Rectal smooth muscle tissue (tissue), 1 donor: Measurements from ENCODE around the gene MAGOHB.

Source experiments
- H3K27ac ChIP-seq: one replicate; pipeline ENCODE4 v1.7.0; 2013; ENCODE audit warnings: low read depth, low read length, inconsistent platforms
- H3K27me3 ChIP-seq: one replicate; pipeline ENCODE4 v1.7.0; 2013; ENCODE audit warnings: low read length; ENCODE audit not compliant: control insufficient read depth, insufficient read depth
- H3K36me3 ChIP-seq: one replicate; pipeline ENCODE4 v1.7.0; 2013; ENCODE audit warnings: low read length; ENCODE audit not compliant: control insufficient read depth, insufficient read depth
- H3K4me1 ChIP-seq: one replicate; pipeline ENCODE4 v1.7.0; 2013; ENCODE audit warnings: low read length; ENCODE audit not compliant: control insufficient read depth, insufficient read depth
- H3K4me3 ChIP-seq: one replicate; pipeline ENCODE4 v1.7.0; 2013; ENCODE audit warnings: low read length
- H3K9ac ChIP-seq: one replicate; pipeline ENCODE4 v1.7.0; 2013; ENCODE audit warnings: low read length

Gene MAGOHB

DNA sequence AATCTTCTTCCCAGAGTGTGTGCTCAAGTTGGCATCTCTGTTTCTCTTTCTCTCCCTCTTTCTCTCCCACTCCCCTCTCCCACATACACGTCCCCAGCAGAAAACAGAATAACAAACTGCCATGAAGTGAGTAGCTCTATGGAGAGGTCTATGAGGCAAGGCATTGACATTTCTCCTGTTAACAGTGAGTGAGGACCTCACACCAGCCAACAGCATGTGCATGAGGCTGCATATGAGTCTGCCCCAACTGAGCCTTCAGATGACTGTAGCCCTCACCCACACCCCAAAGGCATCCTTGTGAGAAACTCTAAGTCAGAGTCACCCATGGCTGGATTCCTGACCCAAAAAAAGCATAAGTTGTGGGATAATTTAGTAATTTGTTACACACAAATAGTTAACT lies 50.4 kb downstream of the MAGOHB start:
- Histone ChIP-seq H3K27me3 (no peaks in the 10 kb centered on the region), H3K9ac (no peak overlapping the region), H3K36me3 (no peaks in the 10 kb centered on the region), H3K27ac (no peak overlapping the region), H3K4me1 (no peaks in the 10 kb centered on the region), H3K4me3 (no peak overlapping the region)

GRCh38 chr12:10562306-10562933 lies 51.0 kb downstream of the MAGOHB start:
- H3K4me3 ChIP-seq, result no peak overlapping the region
- no peak overlapping the region for H3K9ac ChIP-seq
- no peaks in the 10 kb centered on the region for H3K27me3 ChIP-seq
- H3K27ac ChIP-seq, result no peak overlapping the region
- no peaks in the 10 kb centered on the region for H3K36me3 ChIP-seq
- H3K4me1 ChIP-seq, result no peaks in the 10 kb centered on the region

DNA sequence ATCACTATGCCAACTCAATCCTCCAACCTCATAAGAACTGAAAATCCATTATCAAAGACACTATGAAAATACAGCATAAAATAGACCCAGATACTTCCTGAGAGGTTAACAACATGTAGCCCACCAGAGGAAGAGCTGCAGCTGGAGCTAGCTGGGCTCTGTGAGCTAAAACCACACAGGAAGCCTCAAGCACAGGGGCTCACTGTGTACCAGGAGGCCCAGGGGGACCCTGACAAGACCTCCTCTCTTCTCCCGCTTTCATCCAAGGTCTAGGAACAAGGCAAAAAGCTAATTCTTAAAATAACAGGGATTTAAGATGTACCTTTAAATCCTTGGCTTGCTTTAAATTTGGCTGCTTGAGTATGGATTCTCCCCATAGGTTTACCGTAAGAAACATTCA lies 54.2 kb downstream of the MAGOHB start:
- H3K27ac ChIP-seq, result no peak overlapping the region
- no peaks in the 10 kb centered on the region for H3K36me3 ChIP-seq
- H3K27me3 ChIP-seq, result no peaks in the 10 kb centered on the region
- no peaks in the 10 kb centered on the region for H3K4me1 ChIP-seq
- H3K4me3 ChIP-seq, result no peak overlapping the region
- H3K9ac ChIP-seq, result no peak overlapping the region

GRCh38 chr12:10558789-10559188 lies 54.6 kb downstream of the MAGOHB start:
- H3K4me1 ChIP-seq, result no peaks in the 10 kb centered on the region
- H3K27ac ChIP-seq, result no peak overlapping the region
- no peaks in the 10 kb centered on the region for H3K27me3 ChIP-seq
- H3K9ac ChIP-seq, result no peak overlapping the region
- H3K4me3 ChIP-seq, result no peak overlapping the region
- H3K36me3 ChIP-seq, result no peaks in the 10 kb centered on the region

- H3K9ac ChIP-seq, result no peak overlapping the region
- H3K4me3 ChIP-seq, result no peak overlapping the region
- no peaks in the 10 kb centered on the region for H3K36me3 ChIP-seq
- no peak overlapping the region for H3K27ac ChIP-seq
- H3K27me3 ChIP-seq, result no peaks in the 10 kb centered on the region
- no peaks in the 10 kb centered on the region for H3K4me1 ChIP-seq
Observed at GRCh38 chr12:10558301-10558700, 55.1 kb downstream of the MAGOHB start.

GRCh38 chr12:10557766-10558165 lies 55.6 kb downstream of the MAGOHB start:
- no peak overlapping the region for H3K4me3 ChIP-seq
- no peaks in the 10 kb centered on the region for H3K36me3 ChIP-seq
- H3K27ac ChIP-seq, result no peak overlapping the region
- no peak overlapping the region for H3K9ac ChIP-seq
- H3K4me1 ChIP-seq, result no peaks in the 10 kb centered on the region
- H3K27me3 ChIP-seq, result no peaks in the 10 kb centered on the region

GRCh38 chr12:10557329-10557728 lies 56.1 kb downstream of the MAGOHB start:
- Histone ChIP-seq H3K4me1 (no peaks in the 10 kb centered on the region), H3K27me3 (no peaks in the 10 kb centered on the region), H3K9ac (no peak overlapping the region), H3K36me3 (no peaks in the 10 kb centered on the region), H3K4me3 (no peak overlapping the region), H3K27ac (no peak overlapping the region)

- Histone ChIP-seq H3K9ac (no peak overlapping the region), H3K4me1 (no peaks in the 10 kb centered on the region), H3K27me3 (no peaks in the 10 kb centered on the region), H3K27ac (no peak overlapping the region), H3K36me3 (no peaks in the 10 kb centered on the region), H3K4me3 (no peak overlapping the region)
Observed at GRCh38 chr12:10554756-10555481, 58.5 kb downstream of the MAGOHB start.

- Histone ChIP-seq H3K27ac (no peak overlapping the region), H3K4me1 (no peaks in the 10 kb centered on the region), H3K36me3 (no peaks in the 10 kb centered on the region), H3K9ac (no peak overlapping the region), H3K27me3 (no peaks in the 10 kb centered on the region), H3K4me3 (no peak overlapping the region)
Observed at GRCh38 chr12:10554228-10554755, 59.1 kb downstream of the MAGOHB start.
